Fibroblast of pulmonary artery (primary cell): ENCODE measurements around the gene NKD1.

ENCODE experiments used
- DNase-seq: peaks from one replicate; pipeline ENCODE4 v3.0.0-alpha.2; 2010; ENCODE audit warnings: low read depth
- H3K4me3 ChIP-seq: replicated peaks from 2 replicates; pipeline ENCODE4 v1.5.1; 2011; ENCODE audit warnings: low read depth, mild to moderate bottlenecking, control low read depth, low read length, moderate library complexity
- TF ChIP-seq, protein P1 (sequence below): IDR thresholded peaks from 2 replicates; pipeline ENCODE4 v1.5.1; 2011; ENCODE audit warnings: mild to moderate bottlenecking, control low read depth, low read length, inconsistent platforms; ENCODE audit errors: missing control alignments

Gene NKD1

GRCh38 chr16:50694206-50694605 lies 146.0 kb downstream of the NKD1 start:
- DNase-seq, result no peak
- H3K4me3 ChIP-seq, result no peak overlapping the region
- TF ChIP-seq, protein P1, sequence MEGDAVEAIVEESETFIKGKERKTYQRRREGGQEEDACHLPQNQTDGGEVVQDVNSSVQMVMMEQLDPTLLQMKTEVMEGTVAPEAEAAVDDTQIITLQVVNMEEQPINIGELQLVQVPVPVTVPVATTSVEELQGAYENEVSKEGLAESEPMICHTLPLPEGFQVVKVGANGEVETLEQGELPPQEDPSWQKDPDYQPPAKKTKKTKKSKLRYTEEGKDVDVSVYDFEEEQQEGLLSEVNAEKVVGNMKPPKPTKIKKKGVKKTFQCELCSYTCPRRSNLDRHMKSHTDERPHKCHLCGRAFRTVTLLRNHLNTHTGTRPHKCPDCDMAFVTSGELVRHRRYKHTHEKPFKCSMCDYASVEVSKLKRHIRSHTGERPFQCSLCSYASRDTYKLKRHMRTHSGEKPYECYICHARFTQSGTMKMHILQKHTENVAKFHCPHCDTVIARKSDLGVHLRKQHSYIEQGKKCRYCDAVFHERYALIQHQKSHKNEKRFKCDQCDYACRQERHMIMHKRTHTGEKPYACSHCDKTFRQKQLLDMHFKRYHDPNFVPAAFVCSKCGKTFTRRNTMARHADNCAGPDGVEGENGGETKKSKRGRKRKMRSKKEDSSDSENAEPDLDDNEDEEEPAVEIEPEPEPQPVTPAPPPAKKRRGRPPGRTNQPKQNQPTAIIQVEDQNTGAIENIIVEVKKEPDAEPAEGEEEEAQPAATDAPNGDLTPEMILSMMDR, result no peak

DNA sequence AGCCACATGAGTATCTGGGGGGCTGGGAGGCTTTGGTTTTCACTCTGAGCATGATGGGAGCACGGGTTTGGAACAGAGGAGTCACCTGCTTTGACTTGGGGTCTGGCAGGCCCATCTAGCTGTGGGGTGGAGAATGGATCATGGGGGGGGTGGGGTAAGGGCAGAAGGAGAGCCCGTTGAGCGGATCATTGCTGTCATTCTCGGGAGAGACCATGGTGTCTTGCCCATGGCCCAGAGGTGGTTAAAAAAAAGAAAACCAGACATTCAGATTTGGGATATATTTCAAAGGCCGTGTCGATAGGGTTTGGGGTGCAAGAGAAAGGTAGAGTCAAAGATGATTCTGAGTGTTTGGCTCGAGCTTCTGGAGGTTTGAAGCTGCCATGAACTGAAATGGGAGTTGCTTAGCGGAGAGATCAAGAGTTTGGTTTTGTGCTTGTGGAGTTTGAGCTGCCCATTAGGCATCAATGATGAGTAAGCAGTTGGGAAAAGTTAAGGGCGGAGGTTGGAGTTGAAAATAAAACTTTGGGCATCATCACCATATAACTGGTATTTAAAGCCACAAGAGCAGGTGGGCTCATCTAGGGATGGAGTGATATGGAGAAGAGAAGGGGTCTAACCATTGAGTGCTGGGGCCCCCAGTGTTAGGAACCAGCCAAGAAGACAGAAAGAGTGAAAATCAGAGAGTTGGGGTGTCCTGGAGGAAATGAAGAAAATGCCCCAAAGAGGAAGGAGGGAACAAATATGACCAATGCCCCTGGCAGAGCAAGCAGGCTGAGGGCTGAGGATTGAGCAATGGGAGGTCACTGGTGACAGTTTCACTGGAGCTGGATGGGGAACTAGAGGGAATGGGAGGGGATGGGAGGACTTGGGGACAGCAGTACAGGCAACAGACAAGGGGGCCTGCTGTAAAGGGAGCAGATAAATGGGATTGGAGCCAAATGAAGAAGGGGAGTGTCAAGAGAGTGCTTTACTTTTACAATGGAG lies 147.1 kb downstream of the NKD1 start:
- no peak overlapping the region for H3K4me3 ChIP-seq
- no peak for DNase-seq
- TF ChIP-seq, protein P1, result no peak

DNA sequence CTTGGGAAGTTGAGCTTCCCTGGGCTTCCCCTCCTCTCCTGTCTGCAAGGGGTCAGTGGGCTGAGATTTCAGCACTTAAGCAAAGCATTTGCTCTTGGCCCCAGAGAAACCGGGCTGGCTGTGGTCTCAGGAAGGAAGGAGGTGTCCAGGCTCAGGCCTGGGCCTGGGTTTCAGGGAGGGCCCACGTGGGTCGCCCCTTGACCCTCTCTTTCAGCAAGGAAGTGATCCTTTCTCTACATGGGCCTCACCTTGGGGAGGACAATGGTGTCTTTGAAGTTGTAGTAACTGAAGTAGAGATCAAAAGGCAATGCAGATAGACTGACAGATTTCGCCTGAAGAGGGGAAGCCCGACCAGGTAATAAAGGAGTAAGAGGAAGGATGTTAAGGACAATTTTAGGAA lies 147.9 kb downstream of the NKD1 start:
- H3K4me3 ChIP-seq, result no peak overlapping the region
- TF ChIP-seq, protein P1, result no peak
- DNase-seq, result no peak

- TF ChIP-seq, protein P1, result no peak
- H3K4me3 ChIP-seq, result no peak overlapping the region
- DNase-seq, result peak; percentile 45
Observed at GRCh38 chr16:50696575-50697420, 148.6 kb downstream of the NKD1 start.

- no peak overlapping the region for H3K4me3 ChIP-seq
- TF ChIP-seq, protein P1, result no peak
- no peak for DNase-seq
Observed at GRCh38 chr16:50697421-50697715, 149.2 kb downstream of the NKD1 start.

DNA sequence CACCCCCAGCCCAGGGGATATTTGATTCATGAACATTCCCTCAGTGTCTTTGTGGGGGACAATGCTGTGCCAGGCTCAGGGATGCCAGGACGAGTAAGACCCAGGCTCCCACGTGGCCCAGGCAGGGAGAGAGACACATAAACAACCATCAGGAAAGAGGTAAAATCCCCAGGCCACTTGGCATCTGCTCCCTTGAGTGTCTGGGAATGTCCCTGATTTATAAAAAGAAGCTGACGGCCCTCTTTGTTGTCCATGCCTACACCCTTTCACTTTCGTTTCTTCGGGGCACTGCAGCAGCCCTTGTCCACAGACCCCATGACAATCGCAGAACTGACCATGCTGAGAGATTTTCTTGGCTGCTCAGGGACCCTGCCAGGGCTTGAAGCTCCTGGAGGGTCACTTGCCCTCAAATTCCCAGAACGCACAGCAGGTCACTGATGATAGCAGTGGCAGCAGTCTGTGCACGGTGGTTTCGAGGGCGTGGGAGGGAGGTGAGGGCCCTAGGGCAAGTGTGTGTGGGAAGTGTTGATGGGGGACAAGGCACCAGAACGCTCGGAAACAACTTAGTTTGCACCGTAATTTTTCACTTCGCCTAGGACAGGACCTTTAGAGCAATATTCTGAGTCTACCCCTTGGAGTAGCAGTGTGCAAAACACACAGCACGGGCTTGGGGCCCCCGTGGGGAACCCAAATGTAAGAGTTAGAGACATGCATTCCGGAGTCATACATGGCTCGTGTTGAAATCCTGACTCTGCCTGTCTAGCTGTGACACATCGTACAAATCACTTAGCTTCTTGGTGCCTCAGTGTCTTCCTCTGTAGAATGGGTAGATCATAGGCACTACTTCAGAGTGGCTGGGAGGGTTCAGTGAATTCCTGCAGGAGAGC lies 149.9 kb downstream of the NKD1 start:
- TF ChIP-seq, protein P1, result no peak
- peak overlapping the region; percentile 40 for H3K4me3 ChIP-seq
- peak; percentile 30 for DNase-seq
